Diencephalon (tissue), 1 donor: Measurements from ENCODE around the gene FTHL17. TPM values are rescaled to one million over a fixed set of nuclear protein-coding genes. Genes with fewer than 3 reads are reported as not detected.

ENCODE experiments used
- total RNA-seq: library from RNA; depleted of rRNA; stranded (reverse); fragments of >200 nt; gene quantifications from one replicate; pipeline ENCODE4 v1.2.3, GENCODE V29; 2014

The FTHL17 gene
- not detected for total RNA-seq

GRCh38 chrX:31071725-31072124 is at the start of gene FTHL17:
FTHL17 (minus strand) TSS chrX:31072041; CDS start chrX:31071953, 88 bp downstream.

Other genes starting within 250 kb of the FTHL17 start
- gene TAB3, start 182.8 kb downstream of the FTHL17 start, total RNA-seq, result 29.5 TPM